Activated CD8-positive, alpha-beta memory T cell treated with anti-CD3 and anti-CD28 coated beads, Interleukin-2, amount 50 U/mL, for 48 hours (primary cell): Measurements from ENCODE around the gene DLK1.

Experiments used
- DNase-seq: peaks from one replicate; pipeline ENCODE4 v3.0.0-alpha.2; 2020

Gene DLK1

GRCh38 chr14:100694579-100695422 is 31.9 kb upstream of the DLK1 start:
- no peak for DNase-seq

DNA sequence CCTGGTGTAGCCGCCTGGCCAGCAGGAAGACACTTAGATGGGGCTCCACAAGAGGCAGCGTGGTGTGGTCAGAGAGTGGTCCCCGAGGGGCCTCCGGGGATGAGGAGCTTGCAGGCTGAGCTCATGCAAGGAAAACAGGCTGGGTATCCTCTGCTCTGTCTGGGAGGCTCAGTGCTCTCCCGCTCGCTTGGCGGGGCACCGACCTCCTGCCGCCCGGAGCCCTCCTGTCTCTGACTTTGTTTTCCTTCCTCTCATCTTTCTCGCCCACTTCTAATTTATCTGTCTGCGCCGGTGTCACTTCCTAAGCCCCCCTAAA is 31.3 kb upstream of the DLK1 start:
- no peak for DNase-seq

DNA sequence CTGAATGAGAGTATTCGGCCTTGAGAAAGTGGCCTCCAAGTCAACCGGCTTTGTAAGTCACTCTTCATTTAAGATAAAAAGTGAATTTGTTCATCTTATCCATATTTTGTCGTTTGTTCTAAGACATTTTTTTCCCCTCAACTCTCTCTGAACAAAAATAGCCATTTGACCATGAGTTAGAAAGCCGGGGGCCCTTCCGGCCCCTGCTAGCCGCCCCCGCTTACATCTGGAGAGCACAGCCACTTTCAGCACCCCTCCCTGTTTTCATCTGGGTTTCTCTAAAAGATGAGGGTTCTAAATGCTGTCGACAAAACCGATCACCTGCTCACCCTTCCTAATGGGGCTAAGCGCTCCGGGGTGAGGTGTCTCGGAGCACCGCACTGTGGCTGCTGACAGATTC is 30.7 kb upstream of the DLK1 start:
- no peak for DNase-seq

DNA sequence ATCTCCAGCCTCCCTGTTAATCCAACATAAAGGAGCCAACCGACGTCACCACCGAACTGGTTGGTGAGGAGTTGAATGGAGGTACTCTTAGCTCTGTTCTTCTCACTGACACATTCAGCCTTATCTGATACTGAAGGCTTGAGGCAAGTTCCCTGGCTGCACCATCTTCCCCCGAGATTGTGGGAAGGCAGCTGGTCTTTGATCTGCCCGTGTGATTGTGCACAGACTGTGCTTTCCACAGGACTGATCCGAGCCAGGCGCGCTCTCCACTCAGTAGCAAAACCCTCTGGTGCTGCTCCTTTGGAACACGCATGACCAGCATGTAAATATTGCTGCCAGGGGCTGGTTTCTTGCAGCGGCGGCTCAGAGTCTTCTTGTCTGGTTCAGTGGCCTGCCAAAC is 30.1 kb upstream of the DLK1 start:
- DNase-seq = no peak

- DNase-seq = no peak
These were observed 28.6 kb upstream of the DLK1 start for GRCh38 chr14:100698066-100698465.

DNA sequence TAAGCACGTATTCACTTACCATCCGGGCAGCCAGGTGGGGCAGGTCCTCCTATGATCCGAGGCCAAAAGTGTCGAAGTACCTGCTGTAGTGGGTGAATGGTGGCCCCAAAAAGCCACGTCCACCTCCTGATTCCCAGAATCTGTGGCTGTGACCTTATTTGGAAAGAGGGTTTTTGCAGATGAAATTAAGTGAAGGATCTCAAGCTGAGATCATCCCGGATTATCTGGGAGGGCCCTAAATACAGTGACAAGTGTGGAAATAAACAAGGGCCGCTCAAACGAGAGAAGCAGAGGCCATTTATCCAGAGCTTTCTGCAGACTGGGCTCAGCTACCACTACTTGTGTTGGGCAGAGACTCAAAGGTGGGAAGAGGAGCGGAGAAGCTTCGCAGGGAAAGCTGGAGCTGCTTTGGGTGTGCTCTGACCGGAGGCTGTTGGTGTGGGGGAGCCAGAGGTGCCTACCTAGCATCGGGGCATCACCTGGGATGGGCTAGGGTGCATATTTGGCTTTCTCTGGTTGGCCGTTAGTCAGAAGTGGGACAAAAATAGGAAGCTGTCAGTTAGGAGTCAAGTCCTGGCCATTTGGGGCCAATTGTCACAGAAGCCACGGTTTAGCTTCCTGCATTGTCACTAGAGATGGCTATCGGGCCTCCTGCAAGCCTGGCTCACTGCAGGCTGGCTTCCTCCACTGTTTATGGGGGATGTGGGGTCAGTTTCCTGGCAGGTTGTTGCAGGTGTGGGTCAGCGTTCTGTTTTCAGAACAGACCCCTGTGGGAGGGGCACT is 27.8 kb upstream of the DLK1 start:
- no peak for DNase-seq

GRCh38 chr14:100701314-100701713 is 25.4 kb upstream of the DLK1 start:
- DNase-seq = no peak

GRCh38 chr14:100702590-100702989 is 24.1 kb upstream of the DLK1 start:
- DNase-seq = no peak

- no peak for DNase-seq
These were observed 23.1 kb upstream of the DLK1 start for GRCh38 chr14:100703386-100704220.

DNA sequence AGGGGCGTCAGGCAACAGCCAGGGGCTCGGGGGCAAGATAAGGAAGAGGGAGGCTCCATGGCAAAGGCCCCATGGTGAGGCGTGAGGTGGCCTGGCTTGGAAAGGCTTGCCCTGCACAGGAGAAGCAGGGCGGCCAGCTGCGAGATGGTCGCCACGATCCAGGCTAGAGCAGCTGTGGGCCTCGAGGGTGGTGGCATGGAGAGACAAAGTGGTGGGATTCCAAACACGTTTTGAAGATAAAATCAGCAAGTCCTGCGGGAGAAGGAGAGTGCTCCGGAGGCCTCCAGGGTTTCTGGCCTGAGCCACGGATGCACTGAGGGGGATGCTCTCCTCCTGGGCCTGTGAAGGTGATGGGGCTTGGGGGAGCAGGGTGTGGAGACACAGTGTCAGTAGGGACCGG is 20.5 kb upstream of the DLK1 start:
- DNase-seq = no peak

- DNase-seq = no peak
These were observed 19.8 kb upstream of the DLK1 start for GRCh38 chr14:100706860-100707259.

GRCh38 chr14:100708425-100709288 is 18.0 kb upstream of the DLK1 start:
- no peak for DNase-seq

DNA sequence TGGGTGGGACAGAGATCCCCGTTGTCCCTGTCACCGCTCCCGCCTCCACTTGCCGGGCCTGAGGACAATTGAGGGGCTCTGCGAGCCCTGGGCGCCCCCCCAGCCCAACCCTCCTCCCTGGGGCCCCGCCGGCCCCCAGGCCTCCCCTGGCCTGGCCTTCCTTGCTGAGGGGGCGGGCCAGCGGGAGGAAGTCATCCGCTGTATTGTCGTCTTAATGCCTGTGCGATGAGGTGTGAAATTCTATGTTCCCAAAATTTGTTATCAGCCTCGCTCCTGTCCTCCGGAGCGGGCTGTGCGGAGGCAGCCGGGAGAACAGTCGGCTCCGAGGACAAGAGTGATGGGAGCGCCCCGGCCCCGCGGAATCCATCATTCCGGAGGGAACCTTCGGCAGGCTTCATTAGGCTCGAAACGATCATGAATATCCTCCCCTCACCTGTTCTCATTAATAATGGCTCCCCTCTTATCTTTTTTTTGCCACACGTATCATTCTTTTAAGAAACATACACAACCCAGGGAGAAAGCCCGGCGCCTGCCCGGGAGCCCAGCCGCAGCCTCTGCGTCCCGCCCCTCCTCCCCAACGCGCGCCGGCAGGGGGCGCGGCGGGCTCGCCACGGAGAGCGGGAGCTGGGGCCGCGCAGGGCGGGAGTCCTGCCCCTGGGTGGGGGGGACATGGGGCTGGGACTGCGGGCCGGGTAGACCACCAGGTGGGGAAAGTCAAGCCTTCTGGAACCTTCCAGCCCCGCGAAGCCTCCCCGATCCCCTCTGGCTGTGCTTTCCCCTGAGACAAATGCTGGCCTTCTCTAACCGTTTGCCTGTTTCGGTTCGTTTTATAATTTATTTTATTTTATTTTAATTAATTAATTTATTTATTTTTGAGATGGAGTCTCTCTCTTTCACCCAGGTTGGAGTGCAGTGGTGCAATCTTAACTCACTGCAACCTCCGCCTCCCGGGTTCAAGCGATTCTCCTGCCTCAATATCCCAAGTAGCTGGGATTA is 17.1 kb upstream of the DLK1 start:
- no peak for DNase-seq

- no peak for DNase-seq
These were observed 16.3 kb upstream of the DLK1 start for GRCh38 chr14:100710391-100710790.

GRCh38 chr14:100710826-100711462 is 15.7 kb upstream of the DLK1 start:
- no peak for DNase-seq

- DNase-seq = no peak
These were observed 15.2 kb upstream of the DLK1 start for GRCh38 chr14:100711493-100711892.

DNA sequence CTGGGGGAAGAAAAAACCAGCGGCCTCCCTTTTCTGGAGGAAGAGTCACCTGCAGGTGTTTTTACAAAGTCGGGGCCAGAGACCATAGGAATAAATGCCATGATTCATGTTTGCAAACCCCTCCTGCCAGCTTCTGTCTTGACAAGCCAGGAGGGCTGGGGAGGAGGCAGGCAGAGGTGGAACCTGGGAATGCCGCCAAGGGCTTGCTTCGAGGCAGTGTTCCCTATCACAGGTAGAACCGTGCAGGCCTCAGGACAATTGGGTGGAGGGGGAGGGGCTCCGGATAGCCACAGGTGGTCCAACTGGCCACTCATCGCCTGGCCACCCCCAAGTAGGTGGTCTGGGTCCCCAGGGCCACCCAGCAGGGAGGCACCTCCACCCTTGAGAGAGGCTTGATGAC is 14.2 kb upstream of the DLK1 start:
- DNase-seq = no peak

DNA sequence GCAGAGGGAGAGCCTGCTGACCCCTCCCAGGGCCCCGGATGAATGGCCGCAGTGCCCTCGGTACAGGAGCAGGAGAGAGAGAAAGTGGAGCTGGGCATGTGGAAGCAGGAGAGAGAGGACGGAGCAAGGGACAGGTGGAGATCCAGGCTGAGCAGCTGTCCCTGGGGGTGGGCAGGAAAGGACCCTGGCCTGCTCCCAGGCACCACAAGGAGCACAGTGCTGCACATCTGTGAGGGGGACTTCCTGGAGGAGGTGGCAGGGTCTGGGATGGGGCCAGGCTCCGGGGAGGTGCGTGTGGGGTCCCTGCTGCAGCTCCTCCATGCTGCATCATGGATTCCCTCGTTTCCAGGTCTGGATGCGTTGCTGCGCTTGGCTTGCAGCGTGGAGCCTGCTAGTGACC is 13.0 kb upstream of the DLK1 start:
- no peak for DNase-seq

GRCh38 chr14:100714258-100714892 is 12.3 kb upstream of the DLK1 start:
- DNase-seq = no peak

DNA sequence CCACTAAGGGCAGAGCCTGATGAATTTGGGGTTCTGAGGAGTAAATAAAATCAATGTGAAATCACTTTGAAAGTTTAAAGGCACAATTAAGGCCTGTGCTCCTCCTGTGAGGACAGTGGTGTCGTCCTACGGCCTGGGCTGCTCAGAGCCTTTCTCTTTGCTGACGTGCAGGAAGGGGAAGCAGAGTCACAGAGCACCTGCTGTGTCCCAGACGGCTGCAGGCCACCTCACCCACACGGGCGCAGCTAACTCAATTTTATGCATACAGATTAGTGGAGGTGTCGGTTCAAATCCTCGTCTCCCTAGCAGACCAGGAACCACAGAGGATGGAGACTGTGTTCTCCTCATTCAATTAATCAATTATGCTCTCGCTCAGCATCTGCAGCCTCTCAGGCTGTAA is 11.4 kb upstream of the DLK1 start:
- DNase-seq = no peak
